ENCODE results near the gene EXOSC10. TPM values are rescaled to one million over a fixed set of nuclear protein-coding genes. Genes with fewer than 3 reads are reported as not detected.

EXOSC10 gene
- 10 to 100 TPM; 73.5 to 95.5 (median 86.4) TPM for polyA plus RNA-seq (ENCODE audit: insufficient read length in 4 of 4)

GRCh38 chr1:11099310-11100148, at the start of gene EXOSC10:
Gene EXOSC10 (minus strand): TSS chr1:11099869. CDS start chr1:11099831, 38 bp downstream.
- DNase-seq (ENCODE audit: low read depth in 4 of 4, low spot score in 3 of 4): peak; percentile 75 to 89 (median 78)

- DNase-seq (ENCODE audit: low read depth in 4 of 4, low spot score in 3 of 4): no peak
These were observed 47.6 kb upstream of the EXOSC10 start for GRCh38 chr1:11147197-11147770.

GRCh38 chr1:11145741-11146140, 46.1 kb upstream of the EXOSC10 start:
- DNase-seq (ENCODE audit: low read depth in 4 of 4, low spot score in 3 of 4): no peak

- no peak for DNase-seq (ENCODE audit: low read depth in 4 of 4, low spot score in 3 of 4)
These were observed 45.0 kb upstream of the EXOSC10 start for GRCh38 chr1:11144570-11145256.

- no peak for DNase-seq (ENCODE audit: low read depth in 4 of 4, low spot score in 3 of 4)
These were observed 44.2 kb upstream of the EXOSC10 start for GRCh38 chr1:11143907-11144306.

GRCh38 chr1:11143401-11143800, 43.7 kb upstream of the EXOSC10 start:
- DNase-seq (ENCODE audit: low read depth in 4 of 4, low spot score in 3 of 4): no peak

- no peak for DNase-seq (ENCODE audit: low read depth in 4 of 4, low spot score in 3 of 4)
These were observed 43.1 kb upstream of the EXOSC10 start for GRCh38 chr1:11142618-11143391.

GRCh38 chr1:11138952-11139351, 39.3 kb upstream of the EXOSC10 start:
- DNase-seq (ENCODE audit: low read depth in 4 of 4, low spot score in 3 of 4): no peak

- DNase-seq (ENCODE audit: low read depth in 4 of 4, low spot score in 3 of 4): no peak
These were observed 38.4 kb upstream of the EXOSC10 start for GRCh38 chr1:11138029-11138428.

GRCh38 chr1:11134898-11135266, 35.2 kb upstream of the EXOSC10 start:
- no peak for DNase-seq (ENCODE audit: low read depth in 4 of 4, low spot score in 3 of 4)

GRCh38 chr1:11134251-11134897, 34.7 kb upstream of the EXOSC10 start:
- no peak for DNase-seq (ENCODE audit: low read depth in 4 of 4, low spot score in 3 of 4)

GRCh38 chr1:11132563-11133293, 33.1 kb upstream of the EXOSC10 start:
- DNase-seq (ENCODE audit: low read depth in 4 of 4, low spot score in 3 of 4): no peak

- no peak for DNase-seq (ENCODE audit: low read depth in 4 of 4, low spot score in 3 of 4)
These were observed 32.1 kb upstream of the EXOSC10 start for GRCh38 chr1:11131816-11132215.

GRCh38 chr1:11130406-11130805, 30.7 kb upstream of the EXOSC10 start:
- DNase-seq (ENCODE audit: low read depth in 4 of 4, low spot score in 3 of 4): no peak

GRCh38 chr1:11129649-11130390, 30.2 kb upstream of the EXOSC10 start:
- no peak for DNase-seq (ENCODE audit: low read depth in 4 of 4, low spot score in 3 of 4)

- DNase-seq (ENCODE audit: low read depth in 4 of 4, low spot score in 3 of 4): no peak
These were observed 26.9 kb upstream of the EXOSC10 start for GRCh38 chr1:11126569-11126968.

GRCh38 chr1:11125931-11126330, 26.3 kb upstream of the EXOSC10 start:
- DNase-seq (ENCODE audit: low read depth in 4 of 4, low spot score in 3 of 4): no peak

GRCh38 chr1:11124965-11125364, 25.3 kb upstream of the EXOSC10 start:
- DNase-seq (ENCODE audit: low read depth in 4 of 4, low spot score in 3 of 4): no peak

GRCh38 chr1:11116318-11116717, 16.6 kb upstream of the EXOSC10 start:
- no peak for DNase-seq (ENCODE audit: low read depth in 4 of 4, low spot score in 3 of 4)

All from right renal pelvis (tissue), 4 donors.